ENCODE data around the gene SPTLC2.

DNA sequence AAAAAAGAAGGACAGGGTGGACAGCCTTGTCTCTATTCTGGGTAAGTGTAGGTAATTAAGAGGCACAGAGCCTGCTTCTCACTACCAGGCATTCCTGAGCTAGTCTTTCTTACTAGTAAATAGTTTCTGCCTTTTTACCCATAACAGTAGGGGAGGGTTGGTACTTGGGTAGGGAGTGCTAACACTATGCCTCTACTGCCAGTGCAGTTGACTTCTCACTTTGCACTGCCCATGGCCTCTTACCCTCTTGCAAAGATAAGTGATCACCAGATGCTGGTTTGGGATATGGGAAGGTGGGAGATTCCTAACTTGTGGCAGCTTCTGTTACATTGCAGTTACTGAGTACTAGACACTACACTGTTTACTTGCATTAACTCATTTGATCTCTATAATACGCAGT, 146.9 kb downstream of the SPTLC2 start:
- no peak for TF ChIP-seq CTCF (IDR thresholded peaks at IDR 0.05; ENCODE audit: low read depth, low read length)
- TF ChIP-seq POLR2A (IDR thresholded peaks at IDR 0.05; ENCODE audit: extremely low read depth, insufficient read length), result no peak
- TF ChIP-seq, protein P1, sequence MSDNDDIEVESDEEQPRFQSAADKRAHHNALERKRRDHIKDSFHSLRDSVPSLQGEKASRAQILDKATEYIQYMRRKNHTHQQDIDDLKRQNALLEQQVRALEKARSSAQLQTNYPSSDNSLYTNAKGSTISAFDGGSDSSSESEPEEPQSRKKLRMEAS (IDR thresholded peaks at IDR 0.05; ENCODE audit: low read depth, low read length), result no peak
